Transverse colon (tissue), 4 donors: ENCODE results near the gene GPSM1. TPM values are rescaled to one million over a fixed set of nuclear protein-coding genes. Genes with fewer than 3 reads are reported as not detected.

Source experiments
- DNase-seq: peaks from one replicate; pipeline ENCODE4 v3.0.0-alpha.2; 2019
- H3K27ac ChIP-seq, 4 donors: fragments of 200-600 bp; sonication (generic); 2 replicates each; pipeline ENCODE4 v1.5.1; 2016 to 2018; ENCODE audit warnings: inconsistent platforms in 4 of 4
- H3K27me3 ChIP-seq: fragments of 200-600 bp; sonication (generic); 2 replicates; pipeline ENCODE4 v1.5.1; 2017; ENCODE audit warnings: inconsistent platforms
- H3K36me3 ChIP-seq, 4 donors: fragments of 200-600 bp; sonication (generic); 2 replicates each; pipeline ENCODE4 v1.5.1; 2017 to 2019; ENCODE audit warnings: inconsistent platforms in 4 of 4
- H3K4me1 ChIP-seq, 4 donors: fragments of 200-600 bp; sonication (generic); 2 replicates each; pipeline ENCODE4 v1.5.1; 2017 to 2020; ENCODE audit warnings: inconsistent platforms in 4 of 4
- H3K4me3 ChIP-seq, 4 donors: fragments of 200-600 bp; sonication (generic); 1 replicate in 1 of 4; 2 replicates in 3 of 4; pipeline versions ENCODE4 v1.5.1 to v1.6.1; 2017 to 2019; ENCODE audit warnings: inconsistent platforms in 4 of 4
- H3K9me3 ChIP-seq, 2 donors: fragments of 200-600 bp; sonication (generic); 2 replicates each; pipeline ENCODE4 v1.5.1; 2017 to 2019; ENCODE audit warnings: inconsistent platforms in 2 of 2
- CTCF ChIP-seq, 5 experiments: fragments of 200-600 bp in 3 of 5; fragments of 450-650 bp in 2 of 5; sonication (generic) in 3 of 5; IDR thresholded peaks; 1 replicate in 2 of 5; 2 replicates in 3 of 5; pipeline ENCODE4 v1.5.1; 2016 to 2017; ENCODE audit warnings: antibody characterized with exemption in 5 of 5, inconsistent platforms in 3 of 5, mild to moderate bottlenecking in 2 of 5, moderate library complexity in 1 of 5
- EP300 ChIP-seq: sonication (generic); formaldehyde crosslinking; IDR thresholded peaks from one replicate; pipeline ENCODE4 v1.6.1; 2017; ENCODE audit warnings: antibody characterized with exemption, low read depth
- POLR2A ChIP-seq: fragments of 450-650 bp; IDR thresholded peaks from one replicate; pipeline ENCODE4 v1.6.1; 2016; ENCODE audit warnings: antibody characterized with exemption, mild to moderate bottlenecking, moderate library complexity
- POLR2AphosphoS5 ChIP-seq, 3 donors: sonication (generic); formaldehyde crosslinking; IDR thresholded peaks; one replicate each; pipeline ENCODE4 v1.6.1; 2016; ENCODE audit warnings: antibody characterized with exemption in 3 of 3
- WGBS, 2 donors: methylation state at CpG; one replicate each; pipeline ENCODE4 v1.1.5; 2018; ENCODE audit warnings: low coverage in 1 of 2; 5-methylcytosine and 5-hydroxymethylcytosine counted together
- in situ Hi-C, 4 donors: fragments of 200-750 bp; cut with MboI; loops; one replicate each; pipeline versions ENCODE4 v1.15.0 to v1.15.1; 2017; ENCODE audit warnings: low sequenced_read_pairs in 3 of 4, low pct_ligation_motif_present in 1 of 4, low pct_unique_long_range_greater_than_20kb in 1 of 4
- intact Hi-C: fragments of 100-400 bp; cut with DNase I; formaldehyde crosslinking; loops from one replicate; pipeline ENCODE4 v1.15.1; 2023; ENCODE audit warnings: low total_unique reads
- total RNA-seq, 4 donors: library from RNA; depleted of rRNA; stranded (reverse); fragments of >200 nt; gene quantifications; one replicate each; pipeline ENCODE4 v1.1.0, GENCODE V29; 2016

The GPSM1 gene
- total RNA-seq, 4 donors from 2014 or later: 2.3 to 8.6 (median 7.0) TPM

GRCh38 chr9:136344544-136345280, 17.4 kb downstream of the GPSM1 start:
- Histone ChIP-seq H3K27me3 (peaks cover 8% of the 10 kb centered on the region), H3K36me3 (no peaks in the 10 kb centered on the region), H3K27ac (no peak overlapping the region), H3K4me1 (peaks cover 11 to 34% (median 20%) of the 10 kb centered on the region in 4 donors), H3K9me3 (no peaks in the 10 kb centered on the region), H3K4me3 (no peak overlapping the region)
- DNase-seq: no peak
- intact Hi-C loops: no loop called here
- TF ChIP-seq EP300: no peak
- no peak for TF ChIP-seq CTCF (IDR thresholded peaks at IDR 0.05)
- no peak for TF ChIP-seq POLR2AphosphoS5 (IDR thresholded peaks at IDR 0.05)
- no peak for TF ChIP-seq POLR2A
- 50 to 76% methylated on average over 6 to 19 of the region's 21 CpGs for WGBS, 2 donors
- in situ Hi-C loops: no loop called here

GRCh38 chr9:136345281-136346156, 18.2 kb downstream of the GPSM1 start:
- peak; percentile 56 for DNase-seq
- WGBS, 2 donors: 42 to 62% methylated on average over 8 to 36 of the region's 43 CpGs
- Histone ChIP-seq H3K27me3 (peaks cover 8% of the 10 kb centered on the region), H3K36me3 (no peaks in the 10 kb centered on the region), H3K4me1 (peaks cover 11 to 34% (median 20%) of the 10 kb centered on the region in 4 donors), H3K4me3 (no peak overlapping the region), H3K27ac (peak overlapping the region in 3 of 4 donors; percentile 27 to 51 (median 31)), H3K9me3 (no peaks in the 10 kb centered on the region)
- no peak for TF ChIP-seq POLR2A
- no peak for TF ChIP-seq EP300
- peak; percentile 19 to 36 (median 33) for TF ChIP-seq CTCF (IDR thresholded peaks at IDR 0.05)
- TF ChIP-seq POLR2AphosphoS5 (IDR thresholded peaks at IDR 0.05): no peak
- in situ Hi-C loops (no loop called here), intact Hi-C loops (no loop called here)

- TF ChIP-seq EP300: no peak
- TF ChIP-seq POLR2AphosphoS5 (IDR thresholded peaks at IDR 0.05): no peak
- TF ChIP-seq CTCF (IDR thresholded peaks at IDR 0.05): no peak
- no peak for TF ChIP-seq POLR2A
- Histone ChIP-seq H3K27ac (peak overlapping the region in 1 of 4 donors; percentile 51), H3K4me1 (peaks cover 11 to 34% (median 20%) of the 10 kb centered on the region in 4 donors), H3K36me3 (no peaks in the 10 kb centered on the region), H3K27me3 (peaks cover 8% of the 10 kb centered on the region), H3K9me3 (no peaks in the 10 kb centered on the region), H3K4me3 (no peak overlapping the region)
- no peak for DNase-seq
- intact Hi-C loops (no loop called here), in situ Hi-C loops (no loop called here)
- WGBS, 2 donors: 42% methylated on average over 9 of the region's 10 CpGs; no CpG with 5 or more reads in 1 of the 2 donors
These were observed 18.8 kb downstream of the GPSM1 start for GRCh38 chr9:136346157-136346481.

- no peak overlapping the region for H3K27ac ChIP-seq
- H3K27me3 ChIP-seq: peaks cover 6% of the 10 kb centered on the region
- 83% methylated on average over 17 of the region's 20 CpGs; no CpG with 5 or more reads in 1 of the 2 donors for WGBS, 2 donors
- H3K9me3 ChIP-seq: no peaks in the 10 kb centered on the region
- DNase-seq: no peak
- no peaks in the 10 kb centered on the region for H3K36me3 ChIP-seq
- TF ChIP-seq EP300: no peak
- no peak for TF ChIP-seq CTCF (IDR thresholded peaks at IDR 0.05)
- no peak for TF ChIP-seq POLR2AphosphoS5 (IDR thresholded peaks at IDR 0.05)
- TF ChIP-seq POLR2A: no peak
- intact Hi-C loops: no loop called here
- no peak overlapping the region for H3K4me3 ChIP-seq
- H3K4me1 ChIP-seq: peaks cover 9 to 30% (median 17%) of the 10 kb centered on the region in 4 donors
- in situ Hi-C loops: no loop called here
These were observed 19.7 kb downstream of the GPSM1 start for GRCh38 chr9:136346927-136347465.
